ENCODE data around the gene TGM3. TPM values are rescaled to one million over a fixed set of nuclear protein-coding genes. Genes with fewer than 3 reads are reported as not detected.

The TGM3 gene
- total and polyA plus RNA-seq, 4 experiments from 2014 or later: not detected

DNA sequence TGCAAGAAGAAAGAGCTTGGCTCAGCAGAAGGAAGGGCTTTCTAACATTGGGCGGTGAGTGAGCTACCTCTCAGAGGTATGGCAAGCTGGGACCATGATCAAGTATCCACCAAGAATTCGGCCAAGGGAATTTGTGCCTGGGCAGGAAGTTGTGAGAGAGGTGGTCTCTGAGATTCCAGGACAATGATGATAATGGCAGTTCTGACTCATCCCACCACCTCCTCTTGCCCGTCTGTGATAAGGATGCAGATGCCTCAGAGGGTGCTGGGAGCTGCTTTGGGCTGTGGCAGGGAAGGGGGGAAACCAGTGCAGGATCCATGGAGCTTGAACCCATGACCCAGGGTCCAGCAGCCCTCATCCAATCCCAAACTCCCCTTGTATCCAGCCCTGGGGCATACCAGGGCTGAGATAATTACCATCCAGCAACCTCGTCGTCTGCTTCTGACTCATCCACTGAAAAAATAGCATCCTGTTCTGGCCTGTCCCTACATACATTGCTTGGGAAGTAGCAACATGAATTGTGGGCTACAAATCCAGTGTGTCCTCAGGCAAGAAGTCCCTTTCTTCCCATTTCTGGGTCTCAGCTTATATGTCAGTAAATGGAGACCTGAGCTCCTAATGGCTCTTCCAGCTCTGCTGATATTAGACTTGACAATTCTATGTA is 90.8 kb downstream of the TGM3 start:
- no peak overlapping the region for H3K4me3 ChIP-seq (ENCODE audit: low read length in 2 of 2)
- intact Hi-C loops (cut with micrococcal nuclease): no loop called here
- Mint-ChIP-seq H3K27ac (peak overlapping the region in 2 of 7 donors; percentile 24 to 53), H3K4me3 (peak overlapping the region in 1 of 8 donors; percentile 20), H3K9me3 (peaks cover 3 to 34% (median 18%) of the 10 kb centered on the region in 8 donors), H3K36me3 (no peaks in the 10 kb centered on the region), H3K4me1 (peaks cover 3 to 5% (median 4%) of the 10 kb centered on the region in 4 donors), H3K27me3 (peaks cover 0 to 4% of the 10 kb centered on the region in 2 donors)
- no peak overlapping the region for H3K27ac ChIP-seq (ENCODE audit: low read depth, low read length)
- POLR2A ChIA-PET (ENCODE audit: partially characterized antibody): no interaction called here
- no peaks in the 10 kb centered on the region for H3K36me3 ChIP-seq (ENCODE audit: insufficient read depth, low read length)
- CTCF ChIA-PET (ENCODE audit: partially characterized antibody): interaction anchor here (0.9 to 1.5 kb wide), 7 partner anchors 9 to 84 kb away, joined by 3 to 7 read pairs (median 3); partner anchors contain the start of gene SNRPB
- DNase-seq: no peak
- no peaks in the 10 kb centered on the region for H3K4me1 ChIP-seq (ENCODE audit: insufficient read depth, low read length)
- H3K9me3 ChIP-seq (ENCODE audit: control insufficient read depth in 1 of 2, low read length in 2 of 2): peaks cover 5% of the 10 kb centered on the region in 2 donors
- no peaks in the 10 kb centered on the region for H3K27me3 ChIP-seq (ENCODE audit: insufficient read depth, low read length)

DNA sequence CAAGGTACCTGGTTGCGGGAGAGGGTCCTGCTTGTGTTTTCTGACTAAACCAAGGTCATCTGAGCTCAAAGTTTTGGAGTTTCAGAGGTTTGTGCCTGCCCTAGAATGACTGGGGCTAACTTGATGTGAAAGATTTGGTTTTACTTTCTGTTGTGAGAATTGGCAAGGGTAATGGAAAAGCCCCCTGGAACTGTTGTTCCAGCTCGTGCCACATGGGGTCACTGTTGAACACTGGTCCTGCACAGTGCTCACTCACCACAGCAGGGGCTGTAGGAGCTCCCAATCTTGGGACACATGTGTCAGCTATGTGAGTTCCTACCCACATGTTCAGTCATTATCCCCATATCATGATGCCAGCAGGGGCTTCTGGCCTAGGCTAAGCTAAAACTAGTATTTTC is 91.4 kb downstream of the TGM3 start:
- no peaks in the 10 kb centered on the region for H3K4me1 ChIP-seq (ENCODE audit: insufficient read depth, low read length)
- H3K4me3 ChIP-seq (ENCODE audit: low read length in 2 of 2): no peak overlapping the region
- peaks cover 5% of the 10 kb centered on the region in 2 donors for H3K9me3 ChIP-seq (ENCODE audit: control insufficient read depth in 1 of 2, low read length in 2 of 2)
- Mint-ChIP-seq H3K4me3 (no peak overlapping the region), H3K36me3 (no peaks in the 10 kb centered on the region), H3K27me3 (peaks cover 0 to 4% of the 10 kb centered on the region in 2 donors), H3K27ac (peak overlapping the region in 1 of 7 donors; percentile 53), H3K4me1 (peaks cover 3 to 5% (median 4%) of the 10 kb centered on the region in 4 donors), H3K9me3 (peaks cover 3 to 34% (median 18%) of the 10 kb centered on the region in 8 donors)
- no peaks in the 10 kb centered on the region for H3K36me3 ChIP-seq (ENCODE audit: insufficient read depth, low read length)
- ChIA-PET CTCF (ENCODE audit: partially characterized antibody) (interaction anchor here (0.9 to 1.5 kb wide), 7 partner anchors 9 to 84 kb away, joined by 3 to 7 read pairs (median 3); partner anchors contain the start of gene SNRPB), POLR2A (ENCODE audit: partially characterized antibody) (no interaction called here)
- intact Hi-C loops (cut with micrococcal nuclease): no loop called here
- DNase-seq: peak; percentile 18 to 54 (median 28)
- H3K27me3 ChIP-seq (ENCODE audit: insufficient read depth, low read length): no peaks in the 10 kb centered on the region
- no peak overlapping the region for H3K27ac ChIP-seq (ENCODE audit: low read depth, low read length)

DNA sequence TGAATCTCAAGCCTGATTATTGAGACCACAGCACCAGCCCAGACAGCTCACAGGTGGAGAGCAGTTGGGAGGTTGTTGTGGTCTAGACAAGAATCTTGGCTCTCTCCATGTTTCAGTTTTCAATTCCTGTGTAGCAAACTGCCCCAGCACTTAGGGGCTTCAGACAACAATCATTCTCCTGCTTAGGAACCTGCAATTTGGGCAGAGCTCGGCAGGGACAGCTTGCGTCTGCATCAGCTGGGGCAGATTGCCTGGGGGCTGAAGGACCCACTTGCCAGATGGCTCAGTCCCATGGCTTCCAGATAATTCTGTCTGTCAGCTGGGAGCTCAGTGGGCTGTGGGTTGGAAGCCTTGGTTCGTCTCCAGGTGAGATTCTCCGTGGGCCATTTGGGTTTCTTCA is 91.8 kb downstream of the TGM3 start:
- intact Hi-C loops (cut with micrococcal nuclease): no loop called here
- no peak for DNase-seq
- peaks cover 3 to 5% (median 4%) of the 10 kb centered on the region in 4 donors for H3K4me1 Mint-ChIP-seq
- Histone ChIP-seq H3K36me3 (ENCODE audit: insufficient read depth, low read length) (no peaks in the 10 kb centered on the region), H3K27me3 (ENCODE audit: insufficient read depth, low read length) (no peaks in the 10 kb centered on the region), H3K4me3 (ENCODE audit: low read length in 2 of 2) (no peak overlapping the region), H3K9me3 (ENCODE audit: control insufficient read depth in 1 of 2, low read length in 2 of 2) (peaks cover 5% of the 10 kb centered on the region in 2 donors), H3K4me1 (ENCODE audit: insufficient read depth, low read length) (no peaks in the 10 kb centered on the region), H3K27ac (ENCODE audit: low read depth, low read length) (no peak overlapping the region)
- H3K27me3 Mint-ChIP-seq: peaks cover 0 to 4% of the 10 kb centered on the region in 2 donors
- H3K27ac Mint-ChIP-seq: no peak overlapping the region
- no peak overlapping the region for H3K4me3 Mint-ChIP-seq
- peaks cover 3 to 34% (median 18%) of the 10 kb centered on the region in 8 donors for H3K9me3 Mint-ChIP-seq
- H3K36me3 Mint-ChIP-seq: no peaks in the 10 kb centered on the region
- ChIA-PET POLR2A (ENCODE audit: partially characterized antibody) (no interaction called here), CTCF (ENCODE audit: partially characterized antibody) (interaction anchor here (0.9 to 1.3 kb wide), 2 partner anchors 66 to 83 kb away, joined by 3 to 7 read pairs; partner anchors contain the start of gene SNRPB)

Other genes with a start within 250 kb of the TGM3 start
- 10 to 100 TPM; 18.5 to 19.3 TPM for gene STK35, start 194.2 kb upstream of the TGM3 start, total RNA-seq
- gene STK35, start 194.2 kb upstream of the TGM3 start, polyA plus RNA-seq: 1 to 10 TPM; 5.9 to 6.4 TPM
- gene TGM6, start 84.9 kb downstream of the TGM3 start, total RNA-seq: not detected
- gene TGM6, start 84.9 kb downstream of the TGM3 start, polyA plus RNA-seq: not detected
- gene SNRPB, start 174.8 kb downstream of the TGM3 start, total RNA-seq: 10 to 100 TPM; 96.2 to 99.3 TPM
- gene SNRPB, start 174.8 kb downstream of the TGM3 start, polyA plus RNA-seq: 100 to 1,000 TPM; 243 to 264 TPM
- gene ZNF343, start 212.9 kb downstream of the TGM3 start, total RNA-seq: 10 to 100 TPM; 11.8 to 12.0 TPM
- gene ZNF343, start 212.9 kb downstream of the TGM3 start, polyA plus RNA-seq: 1 to 10 TPM; 2.5 to 6.1 TPM
- gene TMC2, start 240.6 kb downstream of the TGM3 start, total RNA-seq: not detected
- not detected for gene TMC2, start 240.6 kb downstream of the TGM3 start, polyA plus RNA-seq